H1 (cell line): ENCODE results near the gene MRPS27. TPM values are rescaled to one million over a fixed set of nuclear protein-coding genes. Genes with fewer than 3 reads are reported as not detected.
A peak's percentile ranks its signal among the peaks of the same experiment; 100 is the strongest.

Experiments used
- CTCF ChIA-PET: fragments of 300-600 bp; sonication (Branson Sonifier 250); formaldehyde crosslinking; loops from one replicate; lab custom pipeline; 2021; ENCODE audit not compliant: partially characterized antibody; lab: Charles Lee
- POLR2A ChIA-PET: fragments of 300-600 bp; sonication (Branson Sonifier 250); formaldehyde crosslinking; loops from one replicate; lab custom pipeline; 2021; ENCODE audit warnings: inconsistent platforms; ENCODE audit not compliant: partially characterized antibody; lab: Charles Lee
- DNase-seq, 2 experiments: peaks; one replicate each; pipeline versions ENCODE4 v3.0.0 to v3.0.0-alpha.2; 2010 to 2022; ENCODE audit warnings: low spot score in 2 of 2, low read depth in 1 of 2, mixed read lengths in 1 of 2
- FAIRE-seq: peaks from 2 replicates; lab custom pipeline; 2011; peaks lifted over from hg19 to GRCh38; lab: Jason Lieb, UNC
- H2AFZ ChIP-seq: 2 replicates; pipeline ENCODE4 v1.8.1; 2012; ENCODE audit warnings: low read length, inconsistent platforms
- H2AK5ac ChIP-seq: 2 replicates; pipeline ENCODE4 v1.6.1; 2013; ENCODE audit warnings: low read depth, low read length
- H2BK120ac ChIP-seq: replicated peaks from 2 replicates; pipeline ENCODE3; 2013; ENCODE audit warnings: low read depth, low read length, inconsistent platforms
- H2BK12ac ChIP-seq: 2 replicates; pipeline ENCODE4 v1.6.1; 2013; ENCODE audit warnings: low read depth, low read length
- H2BK15ac ChIP-seq: 2 replicates; pipeline ENCODE4 v1.6.1; 2013; ENCODE audit warnings: low read length
- H2BK20ac ChIP-seq: 2 replicates; pipeline ENCODE4 v1.6.1; 2013; ENCODE audit warnings: low read length
- H2BK5ac ChIP-seq: 2 replicates; pipeline ENCODE4 v1.6.1; 2013; ENCODE audit warnings: low read depth, low read length
- H3K14ac ChIP-seq: 2 replicates; pipeline ENCODE4 v1.6.1; 2013; ENCODE audit warnings: inconsistent platforms; ENCODE audit not compliant: insufficient read length
- H3K18ac ChIP-seq: 2 replicates; pipeline ENCODE4 v1.6.1; 2013; ENCODE audit warnings: low read length; ENCODE audit errors: extremely low read depth
- H3K23ac ChIP-seq: 2 replicates; pipeline ENCODE4 v1.6.1; 2013; ENCODE audit warnings: inconsistent platforms; ENCODE audit not compliant: insufficient read length
- H3K23me2 ChIP-seq: 2 replicates; pipeline ENCODE4 v1.6.1; 2013; ENCODE audit warnings: low read depth, low read length
- H3K27ac ChIP-seq: 2 replicates; pipeline ENCODE4 v1.6.1; 2011; ENCODE audit warnings: low read depth, low read length, inconsistent platforms
- H3K27me3 ChIP-seq, 4 experiments: replicated peaks in 1 of 4; 1 replicate in 1 of 4; 2 replicates in 3 of 4; pipeline versions ENCODE4 v1.6.1 to v1.8.1; 2011 to 2013; ENCODE audit warnings: low read length in 3 of 4, mild to moderate bottlenecking in 3 of 4, inconsistent platforms in 2 of 4, mixed read lengths in 2 of 4, moderate library complexity in 1 of 4; ENCODE audit not compliant: control insufficient read depth in 3 of 4, insufficient read depth in 3 of 4; ENCODE audit errors: extremely low read depth in 1 of 4
- H3K36me3 ChIP-seq, 4 experiments: 2 replicates each; pipeline versions ENCODE4 v1.6.1 to v1.8.1; 2011 to 2013; ENCODE audit warnings: mild to moderate bottlenecking in 4 of 4, low read length in 3 of 4, moderate library complexity in 2 of 4, control low read depth in 1 of 4, inconsistent platforms in 1 of 4; ENCODE audit not compliant: insufficient read depth in 4 of 4, control insufficient read depth in 2 of 4
- H3K4ac ChIP-seq: replicated peaks from 2 replicates; pipeline ENCODE3; 2013; ENCODE audit warnings: low read length, low read depth, mixed read lengths, inconsistent platforms; ENCODE audit not compliant: insufficient read length
- H3K4me1 ChIP-seq, 4 experiments: replicated peaks in 1 of 4; 1 replicate in 1 of 4; 2 replicates in 3 of 4; pipeline versions ENCODE4 v1.6.1 to v1.8.1; 2011 to 2013; ENCODE audit warnings: low read length in 3 of 4, inconsistent platforms in 2 of 4, mixed read lengths in 1 of 4; ENCODE audit not compliant: insufficient read depth in 4 of 4, control insufficient read depth in 3 of 4
- H3K4me2 ChIP-seq, 2 experiments: 2 replicates each; pipeline versions ENCODE4 v1.6.1 to v1.8.1; 2011 to 2013; ENCODE audit warnings: low read depth in 2 of 2, low read length in 2 of 2, control low read depth in 1 of 2, inconsistent platforms in 1 of 2, mild to moderate bottlenecking in 1 of 2; ENCODE audit not compliant: insufficient read depth in 1 of 2
- H3K4me3 ChIP-seq, 4 experiments: fragments of 200-600, 300-600 bp in 1 of 4; sonication (generic), shearing (Covaris generic), sonication (Bioruptor Twin) in 1 of 4; 2 replicates each; pipeline versions ENCODE4 v1.5.1 to v1.8.1; 2011 to 2016; ENCODE audit warnings: low read length in 4 of 4, low read depth in 3 of 4, control low read depth in 2 of 4, inconsistent platforms in 2 of 4, mild to moderate bottlenecking in 2 of 4, mixed read lengths in 1 of 4, moderate library complexity in 1 of 4; ENCODE audit not compliant: insufficient read depth in 2 of 4; ENCODE audit errors: extremely low read depth in 1 of 4
- H3K56ac ChIP-seq: replicated peaks from 2 replicates; pipeline ENCODE3; 2013; ENCODE audit warnings: low read depth, mild to moderate bottlenecking, mixed read lengths, low read length, inconsistent platforms; ENCODE audit not compliant: insufficient read length
- H3K79me1 ChIP-seq: 2 replicates; pipeline ENCODE4 v1.6.1; 2013; ENCODE audit warnings: low read depth, low read length, control low read depth
- H3K79me2 ChIP-seq, 2 experiments: 2 replicates each; pipeline versions ENCODE4 v1.6.1 to v1.8.1; 2012 to 2013; ENCODE audit warnings: low read length in 2 of 2, mild to moderate bottlenecking in 2 of 2, inconsistent platforms in 1 of 2; ENCODE audit not compliant: insufficient read depth in 2 of 2, control insufficient read depth in 1 of 2
- H3K9ac ChIP-seq, 4 experiments: replicated peaks in 1 of 4; 1 replicate in 1 of 4; 2 replicates in 3 of 4; pipeline versions ENCODE4 v1.6.1 to v1.8.1; 2011 to 2013; ENCODE audit warnings: low read depth in 3 of 4, low read length in 3 of 4, control low read depth in 2 of 4, mild to moderate bottlenecking in 2 of 4, moderate library complexity in 2 of 4, inconsistent platforms in 1 of 4; ENCODE audit errors: extremely low read depth in 1 of 4
- H3K9me3 ChIP-seq, 2 experiments: 2 replicates each; pipeline versions ENCODE4 v1.6.1 to v1.8.1; 2012 to 2013; ENCODE audit warnings: mild to moderate bottlenecking in 2 of 2, moderate library complexity in 2 of 2, control low read depth in 1 of 2, inconsistent platforms in 1 of 2, low read depth in 1 of 2, low read length in 1 of 2, mixed read lengths in 1 of 2; ENCODE audit not compliant: insufficient read depth in 2 of 2
- H4K20me1 ChIP-seq, 2 experiments: replicated peaks in 1 of 2; 2 replicates each; pipeline versions ENCODE3 to v1.8.1; 2011 to 2013; ENCODE audit warnings: inconsistent platforms in 2 of 2, low read length in 2 of 2, mild to moderate bottlenecking in 1 of 2; ENCODE audit not compliant: insufficient read depth in 2 of 2, control insufficient read depth in 1 of 2
- H4K5ac ChIP-seq: 2 replicates; pipeline ENCODE4 v1.6.1; 2013; ENCODE audit warnings: low read length, low read depth, mixed read lengths, inconsistent platforms; ENCODE audit not compliant: insufficient read length
- H4K8ac ChIP-seq: 2 replicates; pipeline ENCODE4 v1.8.0; 2013; ENCODE audit warnings: mild to moderate bottlenecking, moderate library complexity, low read length, inconsistent platforms; ENCODE audit not compliant: insufficient read depth; ENCODE audit errors: extremely low read depth
- H4K91ac ChIP-seq: replicated peaks from 2 replicates; pipeline ENCODE3; 2013; ENCODE audit warnings: low read length, mixed read lengths, inconsistent platforms; ENCODE audit not compliant: insufficient read length
- CEBPB ChIP-seq: IDR thresholded peaks from 2 replicates; pipeline ENCODE4 v1.6.1; 2012; ENCODE audit warnings: low read depth, low read length
- CTBP2 ChIP-seq: IDR thresholded peaks from 2 replicates; pipeline ENCODE4 v1.7.0; 2011; ENCODE audit warnings: borderline replicate concordance, mild to moderate bottlenecking, moderate library complexity, mixed read lengths, low read length; ENCODE audit not compliant: insufficient read depth, insufficient read length
- HDAC2 ChIP-seq, 2 experiments: fragments of 300-600 bp in 1 of 2; sonication (generic) in 1 of 2; IDR thresholded peaks; 2 replicates each; pipeline ENCODE4 v1.6.1; 2011 to 2012; ENCODE audit warnings: low read depth in 2 of 2, low read length in 2 of 2, mild to moderate bottlenecking in 2 of 2, moderate library complexity in 2 of 2, borderline replicate concordance in 1 of 2, inconsistent platforms in 1 of 2
- KDM5A ChIP-seq: fragments of 200-600 bp; IDR thresholded peaks from 2 replicates; pipeline ENCODE4 v1.7.1; 2012; ENCODE audit warnings: mild to moderate bottlenecking, low read length, inconsistent platforms, mixed read lengths
- NANOG ChIP-seq: IDR thresholded peaks from 2 replicates; pipeline ENCODE4 v1.6.1; 2011; ENCODE audit warnings: low read length, low read depth, mild to moderate bottlenecking, inconsistent platforms; ENCODE audit not compliant: insufficient read depth, poor library complexity, severe bottlenecking
- POLR2A ChIP-seq, 2 experiments: IDR thresholded peaks; 1 replicate in 1 of 2; 2 replicates in 1 of 2; pipeline ENCODE4 v1.6.1; 2011; ENCODE audit warnings: low read depth in 2 of 2, low read length in 2 of 2, mild to moderate bottlenecking in 2 of 2; ENCODE audit errors: control extremely low read depth in 1 of 2
- RBBP5 ChIP-seq: IDR thresholded peaks from 2 replicates; pipeline ENCODE4 v1.7.1; 2012; ENCODE audit warnings: low read depth, mild to moderate bottlenecking, inconsistent platforms, low read length, moderate library complexity, borderline replicate concordance
- SP1 ChIP-seq: IDR thresholded peaks from 2 replicates; pipeline ENCODE4 v1.6.1; 2011; ENCODE audit warnings: low read depth, low read length
- SP4 ChIP-seq: IDR thresholded peaks from 2 replicates; pipeline ENCODE4 v1.6.1; 2012; ENCODE audit warnings: low read length, inconsistent platforms
- TCF12 ChIP-seq: IDR thresholded peaks from 2 replicates; pipeline ENCODE4 v1.6.1; 2011; ENCODE audit warnings: low read depth, mild to moderate bottlenecking, low read length
- YY1 ChIP-seq: IDR thresholded peaks from 2 replicates; pipeline ENCODE4 v1.6.1; 2011; ENCODE audit warnings: low read depth, mild to moderate bottlenecking, low read length
- WGBS, 2 experiments: shearing (Covaris generic) in 1 of 2; methylation state at CpG; one replicate each; pipeline versions ENCODE4 v1.1.6 to v1.1.7; 2013 to 2015; ENCODE audit warnings: low lambda C conversion rate in 2 of 2, mixed read lengths in 2 of 2, inconsistent platforms in 1 of 2, low coverage in 1 of 2, missing lambda C conversion rate in 1 of 2; ENCODE audit not compliant: insufficient replicate concordance in 2 of 2, insufficient coverage in 1 of 2, insufficient read length in 1 of 2; ENCODE audit errors: extremely low coverage in 1 of 2, missing lambda C conversion rate in 1 of 2; 5-methylcytosine and 5-hydroxymethylcytosine counted together
- polyA plus RNA-seq, 7 experiments: library from polyadenylated mRNA; depleted of rRNA in 3 of 7; stranded (reverse) in 5 of 7; unstranded in 2 of 7; fragments of >200 nt in 5 of 7; fragments of 200-250 nt in 2 of 7; gene quantifications; 1 replicate in 5 of 7; 2 replicates in 1 of 7; 4 replicates in 1 of 7; pipeline versions ENCODE4 v1.2.1 to v1.2.3, GENCODE V29; 2011 to 2013; ENCODE audit warnings: missing spikeins in 2 of 7, mixed read lengths in 2 of 7
- total RNA-seq: library from RNA; stranded (reverse); fragmentation: NEBNext Ultra II Directional; extraction: Animal tissue kit (Norgen Biotek cat#: 25700); gene quantifications from 2 replicates; pipeline ENCODE4 v1.2.1, GENCODE V29; 2021

Gene MRPS27
- total and polyA plus RNA-seq, 2 of the 8 experiments (the other 6 are each of a cell fraction or from before 2014, with no cell fraction given): 93.2 to 102 TPM

DNA sequence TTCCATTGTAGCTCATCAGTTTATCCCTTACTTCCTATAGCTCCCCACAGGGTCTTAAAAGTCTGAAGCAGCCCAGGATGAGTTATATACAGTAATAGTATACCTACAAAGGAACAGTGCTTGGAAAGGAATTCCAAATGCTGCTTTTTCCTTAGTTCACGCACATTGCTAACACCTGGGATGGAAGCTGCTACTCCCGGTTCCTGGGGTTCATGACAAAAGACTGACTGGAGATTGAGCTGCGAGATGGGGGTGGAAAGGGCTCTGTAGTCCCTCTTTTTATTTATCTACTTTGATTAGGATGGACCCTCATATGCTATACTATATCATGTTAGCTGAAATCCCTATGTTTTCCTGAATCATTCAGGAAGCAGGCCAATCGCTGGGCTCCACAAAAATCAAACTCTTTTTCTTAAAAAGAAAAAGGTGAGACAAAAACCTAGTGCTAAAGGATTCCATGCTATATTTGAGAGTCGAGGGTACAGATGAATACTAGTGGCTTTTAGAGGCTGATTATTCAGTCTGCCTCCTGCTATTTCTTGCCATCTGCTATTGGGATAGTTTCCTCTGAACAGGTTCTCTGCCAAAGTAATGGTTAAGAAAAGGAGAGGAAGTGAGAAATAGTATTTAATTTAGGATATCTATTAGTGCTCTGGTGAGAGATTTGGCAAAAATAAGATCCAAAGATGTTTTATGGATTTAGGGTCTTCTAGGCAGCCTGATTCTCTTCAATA lies 81.2 kb downstream of the MRPS27 start:
- H4K8ac ChIP-seq: no peak overlapping the region
- H3K27me3 ChIP-seq: no peaks in the 10 kb centered on the region
- H2BK20ac ChIP-seq: no peak overlapping the region
- H3K18ac ChIP-seq: no peak overlapping the region; the same call in 1 of the 2 replicates
- no peaks in the 10 kb centered on the region for H3K23me2 ChIP-seq
- peak overlapping the region; percentile 59; the same call in 1 of the 2 replicates for H3K27ac ChIP-seq
- WGBS, 2 experiments: 19% methylated on average over 5 of the region's 5 CpGs; no CpG with 5 or more reads in 1 of the 2 experiments
- no peak overlapping the region for H2AK5ac ChIP-seq
- H2BK120ac ChIP-seq: no peak overlapping the region
- H3K4me1 ChIP-seq: peaks cover 8 to 27% (median 21%) of the 10 kb centered on the region in 4 experiments
- peak overlapping the region; percentile 28 to 45 for H3K4me2 ChIP-seq
- no peak overlapping the region for H2BK15ac ChIP-seq
- H4K91ac ChIP-seq: no peak overlapping the region
- peak overlapping the region in 1 of 4 experiments; percentile 37; a peak in 1 of 7 replicates for H3K9ac ChIP-seq
- H3K36me3 ChIP-seq: no peaks in the 10 kb centered on the region; a peak in 1 of 8 replicates
- H3K79me2 ChIP-seq: peaks cover 0 to 13% of the 10 kb centered on the region in 2 experiments; a peak in 2 of 4 replicates
- DNase-seq (peak in 1 of 2 experiments; percentile 29), FAIRE-seq (peak; percentile 60)
- H3K14ac ChIP-seq: no peak overlapping the region
- H2AFZ ChIP-seq: no peak overlapping the region
- no peak overlapping the region; the same call in 1 of the 2 replicates for H2BK12ac ChIP-seq
- H3K9me3 ChIP-seq: no peaks in the 10 kb centered on the region
- H2BK5ac ChIP-seq: peak overlapping the region; percentile 22; the same call in 1 of the 2 replicates
- H4K20me1 ChIP-seq: no peaks in the 10 kb centered on the region
- H3K56ac ChIP-seq: peak overlapping the region; percentile 67
- no peak overlapping the region for H3K4ac ChIP-seq
- ChIA-PET POLR2A (interaction anchor here (0.6 to 1.5 kb wide), 5 partner anchors 17 to 129 kb away, joined by 3 to 7 read pairs (median 4); partner anchors contain the start of genes MRPS27 and PTCD2), CTCF (interaction anchor here (0.5 to 1.2 kb wide), 4 partner anchors 10 to 1403 kb away, joined by 3 to 4 read pairs (median 3); no protein-coding TSS in a partner anchor)
- no peak overlapping the region for H4K5ac ChIP-seq
- H3K4me3 ChIP-seq: peak overlapping the region in 1 of 4 experiments; percentile 32; a peak in 3 of 8 replicates
- H3K79me1 ChIP-seq: no peaks in the 10 kb centered on the region
- no peak overlapping the region for H3K23ac ChIP-seq
- TF ChIP-seq YY1 (no peak), RBBP5 (peak; percentile 75; the same call in 1 of the 2 replicates), TCF12 (peak; percentile 91), KDM5A (no peak), SP4 (no peak), NANOG (peak; percentile 20), POLR2A (IDR thresholded peaks at IDR 0.05; ENCODE audit: control extremely low read depth in 1 of 2, low read depth in 2 of 2, low read length in 2 of 2) (0 out of 3 replicates have a peak, but pooled peaks of 1 of the 2 experiments have one; percentile 12), SP1 (peak; percentile 60; the same call in 1 of the 2 replicates), CTBP2 (no peak), CEBPB (no peak), HDAC2 (IDR thresholded peaks at IDR 0.05; ENCODE audit: borderline replicate concordance in 1 of 2, low read depth in 2 of 2, low read length in 2 of 2) (peak in 1 of 2 experiments; percentile 76; a peak in 1 of 4 replicates)
